NCI-H1417 treated with DMSO at 0.1 percent for 48 hours (cell line): ENCODE data around the gene ESPNL.

Experiments
- DNase-seq: peaks from one replicate; lab custom pipeline; 2025; lab: John Stamatoyannopoulos, UW

The ESPNL gene

GRCh38 chr2:238142382-238143205, 42.5 kb downstream of the ESPNL start:
- no peak for DNase-seq

GRCh38 chr2:238143239-238143951, 43.3 kb downstream of the ESPNL start:
- no peak for DNase-seq

GRCh38 chr2:238144262-238144661, 44.1 kb downstream of the ESPNL start:
- DNase-seq = no peak

- no peak for DNase-seq
Measured at GRCh38 chr2:238145046-238145445, 44.9 kb downstream of the ESPNL start.

GRCh38 chr2:238145851-238146250, 45.7 kb downstream of the ESPNL start:
- DNase-seq = no peak

GRCh38 chr2:238146884-238147544, 46.9 kb downstream of the ESPNL start:
- DNase-seq = no peak

GRCh38 chr2:238148981-238149380, 48.8 kb downstream of the ESPNL start:
- no peak for DNase-seq

- DNase-seq = no peak
Measured at GRCh38 chr2:238149841-238150572, 49.9 kb downstream of the ESPNL start.

GRCh38 chr2:238150686-238151085, 50.5 kb downstream of the ESPNL start:
- DNase-seq = no peak

- no peak for DNase-seq
Measured at GRCh38 chr2:238151205-238151604, 51.1 kb downstream of the ESPNL start.

- DNase-seq = no peak
Measured at GRCh38 chr2:238151628-238152235, 51.6 kb downstream of the ESPNL start.

- no peak for DNase-seq
Measured at GRCh38 chr2:238152771-238153688, 52.9 kb downstream of the ESPNL start.

- no peak for DNase-seq
Measured at GRCh38 chr2:238154570-238154969, 54.4 kb downstream of the ESPNL start.

- no peak for DNase-seq
Measured at GRCh38 chr2:238155051-238155760, 55.1 kb downstream of the ESPNL start.

- DNase-seq = no peak
Measured at GRCh38 chr2:238155761-238156694, 55.9 kb downstream of the ESPNL start.

- DNase-seq = no peak
Measured at GRCh38 chr2:238157506-238158017, 57.4 kb downstream of the ESPNL start.

GRCh38 chr2:238158018-238158508, 57.9 kb downstream of the ESPNL start:
- DNase-seq = no peak

GRCh38 chr2:238158509-238159070, 58.5 kb downstream of the ESPNL start, which contains the start of gene ERFE:
ERFE (plus strand) TSS chr2:238158970; CDS start chr2:238159008, 38 bp downstream.
- DNase-seq = no peak
